OCI-LY7 (cell line): Measurements from ENCODE around the gene LACRT. TPM values are rescaled to one million over a fixed set of nuclear protein-coding genes. Genes with fewer than 3 reads are reported as not detected.

Experiments used
- BruUV-seq: library from RNA; stranded (reverse); fragments of 400-500 nt; replicated peaks from 2 replicates; lab custom pipeline; 2021; lab: Mats Ljungman, UMichigan
- CTCF ChIA-PET: fragments of 300-600 bp; sonication (Branson Sonifier 250); formaldehyde crosslinking; loops from one replicate; lab custom pipeline; 2022; ENCODE audit warnings: antibody characterized with exemption; ENCODE audit not compliant: unreplicated experiment; lab: Charles Lee
- POLR2A ChIA-PET: fragments of 300-600 bp; sonication (Branson Sonifier 250); formaldehyde crosslinking; loops from one replicate; lab custom pipeline; 2022; ENCODE audit warnings: antibody characterized with exemption; lab: Charles Lee
- DNase-seq: peaks from one replicate; pipeline ENCODE4 v3.0.0-alpha.2; 2015; ENCODE audit warnings: low spot score
- H2AFZ ChIP-seq: fragments of 200-600 bp; sonication (generic), shearing (Covaris generic); 2 replicates; pipeline ENCODE4 v1.6.1; 2014; ENCODE audit warnings: mild to moderate bottlenecking, antibody characterized with exemption, low read length, moderate library complexity
- H3K27ac ChIP-seq: fragments of 200-600 bp; sonication (generic); 2 replicates; pipeline ENCODE4 v1.5.1; 2014; ENCODE audit warnings: mixed run types, low read depth, mild to moderate bottlenecking, moderate library complexity, low read length, inconsistent platforms; ENCODE audit not compliant: poor library complexity, severe bottlenecking
- H3K36me3 ChIP-seq: fragments of 200-600 bp; sonication (generic); 2 replicates; pipeline ENCODE4 v1.6.1; 2014; ENCODE audit warnings: mild to moderate bottlenecking, antibody characterized with exemption, low read length, moderate library complexity, mixed read lengths; ENCODE audit not compliant: insufficient read depth
- H3K4me1 ChIP-seq: fragments of 200-600 bp; sonication (generic); 2 replicates; pipeline ENCODE4 v1.5.1; 2014; ENCODE audit warnings: mild to moderate bottlenecking, low read length; ENCODE audit not compliant: insufficient read depth, poor library complexity, severe bottlenecking
- H3K4me2 ChIP-seq: fragments of 200-600 bp; sonication (generic); 2 replicates; pipeline ENCODE4 v1.6.1; 2014; ENCODE audit warnings: mild to moderate bottlenecking, low read length
- H3K4me3 ChIP-seq: fragments of 200-600 bp; sonication (generic); 2 replicates; pipeline ENCODE4 v1.5.1; 2014; ENCODE audit warnings: mild to moderate bottlenecking, low read depth, low read length; ENCODE audit not compliant: poor library complexity, severe bottlenecking
- H3K79me2 ChIP-seq: fragments of 200-600 bp; sonication (generic); 2 replicates; pipeline ENCODE4 v1.6.1; 2016; ENCODE audit warnings: low read depth, mild to moderate bottlenecking, low read length, moderate library complexity, mixed read lengths; ENCODE audit not compliant: insufficient read depth
- H3K9me2 ChIP-seq: fragments of 200-600 bp; sonication (generic); 2 replicates; pipeline ENCODE4 v1.6.1; 2016; ENCODE audit warnings: mild to moderate bottlenecking, low read length, mixed read lengths; ENCODE audit not compliant: insufficient read depth
- H3K9me3 ChIP-seq: fragments of 200-600 bp; sonication (generic); 2 replicates; pipeline ENCODE4 v1.6.1; 2014; ENCODE audit warnings: mild to moderate bottlenecking, mixed run types, low read length, mixed read lengths
- H4K20me1 ChIP-seq: fragments of 200-600 bp; sonication (generic); 2 replicates; pipeline ENCODE4 v1.6.1; 2014; ENCODE audit warnings: mild to moderate bottlenecking, antibody characterized with exemption, low read length, moderate library complexity, mixed read lengths; ENCODE audit not compliant: insufficient read depth
- EZH2phosphoT487 ChIP-seq: fragments of 200-600 bp; sonication (generic); IDR thresholded peaks from 2 replicates; pipeline ENCODE4 v1.6.1; 2018; ENCODE audit warnings: low read depth, borderline replicate concordance, mild to moderate bottlenecking, mixed run types, antibody characterized with exemption, low read length, moderate library complexity, mixed read lengths
- intact Hi-C: fragments of 100-400 bp; cut with micrococcal nuclease; formaldehyde crosslinking; loops from one replicate; pipeline ENCODE4 v1.10.0; 2022; ENCODE audit not compliant: unreplicated experiment
- total RNA-seq, 2 experiments: library from RNA; depleted of rRNA in 1 of 2; stranded (reverse); fragments of >200 nt in 1 of 2; shearing (Covaris generic) in 1 of 2; gene quantifications; 2 replicates each; pipeline ENCODE4 v1.2.3, GENCODE V29; 2014 to 2022
- TF ChIP-seq, protein P1 (sequence below): fragments of 200-600 bp; sonication (generic); conservative IDR thresholded peaks from 2 replicates; pipeline ENCODE4 v1.5.1; 2014; ENCODE audit warnings: mild to moderate bottlenecking, antibody characterized with exemption, low read length, moderate library complexity, mixed read lengths

The LACRT gene
- total RNA-seq, 2 experiments from 2014 or later, result not detected

DNA sequence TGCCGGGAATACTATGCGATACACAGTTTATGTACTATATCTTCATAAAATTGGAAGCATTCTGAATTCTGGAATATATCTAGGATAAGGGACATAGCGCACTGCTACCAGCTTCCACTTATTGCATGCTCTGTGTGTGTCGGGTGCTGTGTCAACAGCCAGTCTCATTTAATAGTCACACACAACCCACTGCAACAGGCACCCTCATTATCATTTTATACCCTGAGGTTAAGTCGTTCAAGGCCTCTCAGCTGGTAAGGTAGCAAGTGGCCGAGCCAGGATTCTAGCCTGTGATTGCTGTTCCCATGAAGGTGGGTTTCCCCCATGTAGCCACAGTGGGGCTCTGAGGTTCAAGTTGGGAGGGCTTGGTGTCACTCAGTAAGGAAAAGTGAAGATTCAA lies 53.3 kb downstream of the LACRT start:
- H3K36me3 ChIP-seq, result peaks cover 3% of the 10 kb centered on the region; the same call in 1 of the 2 replicates
- no peak overlapping the region for H3K4me3 ChIP-seq
- no peak for DNase-seq
- no peak overlapping the region for H3K4me2 ChIP-seq
- TF ChIP-seq, protein P1, sequence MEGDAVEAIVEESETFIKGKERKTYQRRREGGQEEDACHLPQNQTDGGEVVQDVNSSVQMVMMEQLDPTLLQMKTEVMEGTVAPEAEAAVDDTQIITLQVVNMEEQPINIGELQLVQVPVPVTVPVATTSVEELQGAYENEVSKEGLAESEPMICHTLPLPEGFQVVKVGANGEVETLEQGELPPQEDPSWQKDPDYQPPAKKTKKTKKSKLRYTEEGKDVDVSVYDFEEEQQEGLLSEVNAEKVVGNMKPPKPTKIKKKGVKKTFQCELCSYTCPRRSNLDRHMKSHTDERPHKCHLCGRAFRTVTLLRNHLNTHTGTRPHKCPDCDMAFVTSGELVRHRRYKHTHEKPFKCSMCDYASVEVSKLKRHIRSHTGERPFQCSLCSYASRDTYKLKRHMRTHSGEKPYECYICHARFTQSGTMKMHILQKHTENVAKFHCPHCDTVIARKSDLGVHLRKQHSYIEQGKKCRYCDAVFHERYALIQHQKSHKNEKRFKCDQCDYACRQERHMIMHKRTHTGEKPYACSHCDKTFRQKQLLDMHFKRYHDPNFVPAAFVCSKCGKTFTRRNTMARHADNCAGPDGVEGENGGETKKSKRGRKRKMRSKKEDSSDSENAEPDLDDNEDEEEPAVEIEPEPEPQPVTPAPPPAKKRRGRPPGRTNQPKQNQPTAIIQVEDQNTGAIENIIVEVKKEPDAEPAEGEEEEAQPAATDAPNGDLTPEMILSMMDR, result no peak
- no peak for TF ChIP-seq EZH2phosphoT487
- POLR2A ChIA-PET, result no interaction called here
- no peaks in the 10 kb centered on the region for H3K79me2 ChIP-seq
- H3K27ac ChIP-seq, result no peak overlapping the region
- no peak overlapping the region for H2AFZ ChIP-seq
- H4K20me1 ChIP-seq, result no peaks in the 10 kb centered on the region
- intact Hi-C loops, result no loop called here
- H3K9me3 ChIP-seq, result no peaks in the 10 kb centered on the region
- no TSS peak for BruUV-seq
- no peaks in the 10 kb centered on the region for H3K9me2 ChIP-seq
- no peaks in the 10 kb centered on the region for H3K4me1 ChIP-seq
- CTCF ChIA-PET, result no interaction called here

Other genes with a start within 250 kb of the LACRT start
- 0.06 and 1.0 TPM in 2 replicates for gene ITGA5, start 215.6 kb downstream of the LACRT start, total RNA-seq (2014; rRNA removed; shearing (Covaris generic))
- gene ITGA5, start 215.6 kb downstream of the LACRT start, total RNA-seq (2022), result 0.34 and 0.76 TPM in 2 replicates
- 74.8 and 76.6 TPM in 2 replicates for gene GTSF1, start 161.3 kb downstream of the LACRT start, total RNA-seq (2014; rRNA removed; shearing (Covaris generic))
- 93.0 and 103 TPM in 2 replicates for gene GTSF1, start 161.3 kb downstream of the LACRT start, total RNA-seq (2022)
- 60.2 and 68.1 TPM in 2 replicates for gene NCKAP1L, start 137.1 kb downstream of the LACRT start, total RNA-seq (2014; rRNA removed; shearing (Covaris generic))
- 112 and 136 TPM in 2 replicates for gene NCKAP1L, start 137.1 kb downstream of the LACRT start, total RNA-seq (2022)
- gene PDE1B, start 85.3 kb downstream of the LACRT start, total RNA-seq (2014; rRNA removed; shearing (Covaris generic)), result 7.1 and 9.7 TPM in 2 replicates
- 14.9 and 17.4 TPM in 2 replicates for gene PDE1B, start 85.3 kb downstream of the LACRT start, total RNA-seq (2022)
- not detected in 2 replicates for gene PPP1R1A, start 46.2 kb downstream of the LACRT start, total RNA-seq (2014; rRNA removed; shearing (Covaris generic))
- gene PPP1R1A, start 46.2 kb downstream of the LACRT start, total RNA-seq (2022), result not detected in 2 replicates
- not detected in 2 replicates for gene DCD, start 13.5 kb upstream of the LACRT start, total RNA-seq (2014; rRNA removed; shearing (Covaris generic))
- gene DCD, start 13.5 kb upstream of the LACRT start, total RNA-seq (2022), result not detected in 2 replicates
- not detected in 2 replicates for gene MUCL1, start 219.6 kb upstream of the LACRT start, total RNA-seq (2014; rRNA removed; shearing (Covaris generic))
- gene MUCL1, start 219.6 kb upstream of the LACRT start, total RNA-seq (2022), result not detected in 2 replicates